Measurements from ENCODE around the gene TSPAN16. TPM values are rescaled to one million over a fixed set of nuclear protein-coding genes. Genes with fewer than 3 reads are reported as not detected.

The TSPAN16 gene
- total and polyA plus RNA-seq, 7 experiments from 2014 or later = not detected

GRCh38 chr19:11267316-11268085 is 28.5 kb upstream of the TSPAN16 start:
- Histone ChIP-seq H3K4me3 (ENCODE audit: low read length) (no peak overlapping the region), H3K27ac (ENCODE audit: low read depth, low read length) (no peak overlapping the region), H3K9me3 (ENCODE audit: control insufficient read depth in 2 of 3, low read length in 3 of 3) (no peaks in the 10 kb centered on the region), H3K4me1 (ENCODE audit: control insufficient read depth in 2 of 2, insufficient read depth in 2 of 2, low read length in 2 of 2) (no peaks in the 10 kb centered on the region), H3K36me3 (ENCODE audit: control insufficient read depth in 2 of 3, insufficient read depth in 3 of 3, low read length in 3 of 3) (no peaks in the 10 kb centered on the region), H3K27me3 (ENCODE audit: control insufficient read depth in 2 of 2, insufficient read depth in 2 of 2, low read length in 2 of 2) (peaks cover 0 to 11% of the 10 kb centered on the region in 2 donors)
- Mint-ChIP-seq H3K27me3 (peaks cover 50 to 86% (median 64%) of the 10 kb centered on the region in 5 donors), H3K9me3 (peaks cover 0 to 1% (median 0%) of the 10 kb centered on the region in 11 donors), H3K27ac (no peak overlapping the region), H3K4me3 (peak overlapping the region in 1 of 10 donors; percentile 9), H3K36me3 (no peaks in the 10 kb centered on the region), H3K4me1 (peaks cover 0 to 5% (median 4%) of the 10 kb centered on the region in 7 donors)
- ChIA-PET POLR2A (no interaction called here), CTCF (interaction anchor here (0.6 kb wide), 1 partner anchor 157 kb away, joined by 3 read pairs; no protein-coding TSS in a partner anchor)
- intact Hi-C loops (cut with micrococcal nuclease) = no loop called here
- no peak for ATAC-seq
- DNase-seq = no peak

- Mint-ChIP-seq H3K4me1 (peaks cover 0 to 5% (median 0%) of the 10 kb centered on the region in 7 donors), H3K27me3 (peaks cover 46 to 84% (median 59%) of the 10 kb centered on the region in 5 donors), H3K9me3 (peaks cover 0 to 1% (median 0%) of the 10 kb centered on the region in 11 donors), H3K27ac (peak overlapping the region in 1 of 9 donors; percentile 62), H3K4me3 (no peak overlapping the region), H3K36me3 (no peaks in the 10 kb centered on the region)
- intact Hi-C loops (cut with micrococcal nuclease) = no loop called here
- no peaks in the 10 kb centered on the region for H3K4me1 ChIP-seq (ENCODE audit: control insufficient read depth in 2 of 2, insufficient read depth in 2 of 2, low read length in 2 of 2)
- no peak overlapping the region for H3K27ac ChIP-seq (ENCODE audit: low read depth, low read length)
- ATAC-seq = no peak
- no peak overlapping the region for H3K4me3 ChIP-seq (ENCODE audit: low read length)
- no peak for DNase-seq
- ChIA-PET POLR2A (interaction anchor here (0.6 kb wide), 1 partner anchor 69 kb away, joined by 4 read pairs; no protein-coding TSS in a partner anchor), CTCF (no interaction called here)
- no peaks in the 10 kb centered on the region for H3K36me3 ChIP-seq (ENCODE audit: control insufficient read depth in 2 of 3, insufficient read depth in 3 of 3, low read length in 3 of 3)
- peaks cover 0 to 4% of the 10 kb centered on the region in 2 donors for H3K27me3 ChIP-seq (ENCODE audit: control insufficient read depth in 2 of 2, insufficient read depth in 2 of 2, low read length in 2 of 2)
- H3K9me3 ChIP-seq (ENCODE audit: control insufficient read depth in 2 of 3, low read length in 3 of 3) = no peaks in the 10 kb centered on the region
Measured at GRCh38 chr19:11268783-11269267, 27.1 kb upstream of the TSPAN16 start.

GRCh38 chr19:11269408-11269807 is 26.6 kb upstream of the TSPAN16 start:
- intact Hi-C loops (cut with micrococcal nuclease) = no loop called here
- Histone ChIP-seq H3K4me1 (ENCODE audit: control insufficient read depth in 2 of 2, insufficient read depth in 2 of 2, low read length in 2 of 2) (no peaks in the 10 kb centered on the region), H3K36me3 (ENCODE audit: control insufficient read depth in 2 of 3, insufficient read depth in 3 of 3, low read length in 3 of 3) (no peaks in the 10 kb centered on the region), H3K27me3 (ENCODE audit: control insufficient read depth in 2 of 2, insufficient read depth in 2 of 2, low read length in 2 of 2) (peaks cover 0 to 1% of the 10 kb centered on the region in 2 donors), H3K27ac (ENCODE audit: low read depth, low read length) (no peak overlapping the region), H3K4me3 (ENCODE audit: low read length) (no peak overlapping the region), H3K9me3 (ENCODE audit: control insufficient read depth in 2 of 3, low read length in 3 of 3) (no peaks in the 10 kb centered on the region)
- H3K27ac Mint-ChIP-seq = no peak overlapping the region
- ChIA-PET CTCF (no interaction called here), POLR2A (no interaction called here)
- no peaks in the 10 kb centered on the region for H3K36me3 Mint-ChIP-seq
- H3K4me1 Mint-ChIP-seq = peaks cover 0 to 5% (median 0%) of the 10 kb centered on the region in 7 donors
- no peak for DNase-seq
- H3K4me3 Mint-ChIP-seq = no peak overlapping the region
- ATAC-seq = no peak
- H3K9me3 Mint-ChIP-seq = peaks cover 0 to 1% (median 0%) of the 10 kb centered on the region in 11 donors
- peaks cover 42 to 86% (median 54%) of the 10 kb centered on the region in 5 donors for H3K27me3 Mint-ChIP-seq

GRCh38 chr19:11273296-11273695 is 22.7 kb upstream of the TSPAN16 start:
- Mint-ChIP-seq H3K27me3 (peaks cover 32 to 73% (median 37%) of the 10 kb centered on the region in 5 donors), H3K4me3 (no peak overlapping the region), H3K36me3 (peaks cover 0 to 3% (median 0%) of the 10 kb centered on the region in 5 donors), H3K4me1 (peaks cover 0 to 5% (median 0%) of the 10 kb centered on the region in 7 donors), H3K27ac (peak overlapping the region in 1 of 9 donors; percentile 65), H3K9me3 (peaks cover 0 to 12% (median 5%) of the 10 kb centered on the region in 11 donors)
- CTCF ChIA-PET = no interaction called here
- Histone ChIP-seq H3K4me3 (ENCODE audit: low read length) (no peak overlapping the region), H3K4me1 (ENCODE audit: control insufficient read depth in 2 of 2, insufficient read depth in 2 of 2, low read length in 2 of 2) (no peaks in the 10 kb centered on the region), H3K9me3 (ENCODE audit: control insufficient read depth in 2 of 3, low read length in 3 of 3) (peaks cover 0 to 7% (median 0%) of the 10 kb centered on the region in 3 experiments), H3K36me3 (ENCODE audit: control insufficient read depth in 2 of 3, insufficient read depth in 3 of 3, low read length in 3 of 3) (no peaks in the 10 kb centered on the region), H3K27ac (ENCODE audit: low read depth, low read length) (no peak overlapping the region), H3K27me3 (ENCODE audit: control insufficient read depth in 2 of 2, insufficient read depth in 2 of 2, low read length in 2 of 2) (no peaks in the 10 kb centered on the region)
- POLR2A ChIA-PET = no interaction called here
- intact Hi-C loops (cut with micrococcal nuclease) = no loop called here
- ATAC-seq = no peak
- DNase-seq = no peak

GRCh38 chr19:11273989-11274388 is 22.0 kb upstream of the TSPAN16 start:
- CTCF ChIA-PET = interaction anchor here (0.6 kb wide), 1 partner anchor 19 kb away, joined by 4 read pairs; no protein-coding TSS in a partner anchor

GRCh38 chr19:11274533-11275086 is 21.4 kb upstream of the TSPAN16 start:
- CTCF ChIA-PET = interaction anchor here (0.6 kb wide), 1 partner anchor 18 kb away, joined by 4 read pairs; no protein-coding TSS in a partner anchor
- no peak for ATAC-seq
- H3K27me3 Mint-ChIP-seq = peaks cover 20 to 68% (median 27%) of the 10 kb centered on the region in 5 donors

More at GRCh38 chr19:11273989-11274388, 22.0 kb upstream of the TSPAN16 start:
- Mint-ChIP-seq H3K9me3 (peaks cover 0 to 17% (median 7%) of the 10 kb centered on the region in 11 donors), H3K27ac (no peak overlapping the region), H3K27me3 (peaks cover 26 to 70% (median 32%) of the 10 kb centered on the region in 5 donors), H3K36me3 (peaks cover 0 to 3% (median 0%) of the 10 kb centered on the region in 5 donors), H3K4me1 (peaks cover 0 to 5% (median 0%) of the 10 kb centered on the region in 7 donors), H3K4me3 (no peak overlapping the region)
- H3K9me3 ChIP-seq (ENCODE audit: control insufficient read depth in 2 of 3, low read length in 3 of 3) = peaks cover 0 to 14% (median 0%) of the 10 kb centered on the region in 3 experiments
- no peaks in the 10 kb centered on the region for H3K27me3 ChIP-seq (ENCODE audit: control insufficient read depth in 2 of 2, insufficient read depth in 2 of 2, low read length in 2 of 2)
- H3K4me3 ChIP-seq (ENCODE audit: low read length) = no peak overlapping the region
- peaks cover 0 to under 1% of the 10 kb centered on the region in 2 donors for H3K4me1 ChIP-seq (ENCODE audit: control insufficient read depth in 2 of 2, insufficient read depth in 2 of 2, low read length in 2 of 2)
- POLR2A ChIA-PET = no interaction called here
- no peak for DNase-seq
- intact Hi-C loops (cut with micrococcal nuclease) = no loop called here
- H3K36me3 ChIP-seq (ENCODE audit: control insufficient read depth in 2 of 3, insufficient read depth in 3 of 3, low read length in 3 of 3) = no peaks in the 10 kb centered on the region
- no peak for ATAC-seq
- H3K27ac ChIP-seq (ENCODE audit: low read depth, low read length) = no peak overlapping the region

More at GRCh38 chr19:11274533-11275086, 21.4 kb upstream of the TSPAN16 start:
- Histone ChIP-seq H3K36me3 (ENCODE audit: control insufficient read depth in 2 of 3, insufficient read depth in 3 of 3, low read length in 3 of 3) (no peaks in the 10 kb centered on the region), H3K27ac (ENCODE audit: low read depth, low read length) (no peak overlapping the region), H3K27me3 (ENCODE audit: control insufficient read depth in 2 of 2, insufficient read depth in 2 of 2, low read length in 2 of 2) (no peaks in the 10 kb centered on the region), H3K4me3 (ENCODE audit: low read length) (no peak overlapping the region), H3K9me3 (ENCODE audit: control insufficient read depth in 2 of 3, low read length in 3 of 3) (peaks cover 0 to 20% (median 0%) of the 10 kb centered on the region in 3 experiments), H3K4me1 (ENCODE audit: control insufficient read depth in 2 of 2, insufficient read depth in 2 of 2, low read length in 2 of 2) (peaks cover 6% of the 10 kb centered on the region in 2 donors)
- POLR2A ChIA-PET = no interaction called here
- Mint-ChIP-seq H3K27ac (no peak overlapping the region), H3K9me3 (peaks cover 0 to 22% (median 9%) of the 10 kb centered on the region in 11 donors), H3K36me3 (peaks cover 0 to 3% (median 0%) of the 10 kb centered on the region in 5 donors), H3K4me3 (no peak overlapping the region), H3K4me1 (peaks cover 4 to 10% (median 5%) of the 10 kb centered on the region in 7 donors)
- intact Hi-C loops (cut with micrococcal nuclease) = no loop called here
- DNase-seq = no peak
